ENCODE data around the gene ANAPC10.
A peak's percentile ranks its signal among the peaks of the same experiment; 100 is the strongest.
"Not testable (repeated sequence)": the region's sequence is repeated elsewhere in the genome, so short reads cannot be mapped to it uniquely, and the experiment has no call there.

Gene ANAPC10

GRCh38 chr4:145034727-145035211 lies 63.2 kb downstream of the ANAPC10 start:
- H3K4me3 ChIP-seq (ENCODE audit: low read length) = peak overlapping the region; percentile 31; the same call in 1 of the 2 replicates
- peak; percentile 97 for DNase-seq (ENCODE audit: low read depth, low spot score)

- DNase-seq (ENCODE audit: low read depth, low spot score) = no peak
- H3K4me3 ChIP-seq (ENCODE audit: low read length) = no peak overlapping the region
Measured at GRCh38 chr4:145019346-145019745, 78.7 kb downstream of the ANAPC10 start.

GRCh38 chr4:145014365-145014764 lies 83.6 kb downstream of the ANAPC10 start:
- DNase-seq (ENCODE audit: low read depth, low spot score) = no peak

GRCh38 chr4:145012841-145013240 lies 85.2 kb downstream of the ANAPC10 start:
- DNase-seq (ENCODE audit: low read depth, low spot score) = no peak
- no peak overlapping the region for H3K4me3 ChIP-seq (ENCODE audit: low read length)

More at GRCh38 chr4:145014365-145014764, 83.6 kb downstream of the ANAPC10 start:
- no peak overlapping the region for H3K4me3 ChIP-seq (ENCODE audit: low read length)

- no peak overlapping the region for H3K4me3 ChIP-seq (ENCODE audit: low read length)
Measured at GRCh38 chr4:145011636-145012035, 86.4 kb downstream of the ANAPC10 start.

GRCh38 chr4:145010315-145010714 lies 87.7 kb downstream of the ANAPC10 start:
- H3K4me3 ChIP-seq (ENCODE audit: low read length) = not testable (repeated sequence)

More at GRCh38 chr4:145011636-145012035, 86.4 kb downstream of the ANAPC10 start:
- no peak for DNase-seq (ENCODE audit: low read depth, low spot score)

GRCh38 chr4:145003675-145004074 lies 94.3 kb downstream of the ANAPC10 start:
- H3K4me3 ChIP-seq (ENCODE audit: low read length) = no peak overlapping the region
- no peak for DNase-seq (ENCODE audit: low read depth, low spot score)

More at GRCh38 chr4:145010315-145010714, 87.7 kb downstream of the ANAPC10 start:
- DNase-seq (ENCODE audit: low read depth, low spot score) = not testable (repeated sequence)

GRCh38 chr4:145001635-145002034 lies 96.4 kb downstream of the ANAPC10 start:
- no peak for DNase-seq (ENCODE audit: low read depth, low spot score)
- H3K4me3 ChIP-seq (ENCODE audit: low read length) = no peak overlapping the region

GRCh38 chr4:145000656-145001055 lies 97.3 kb downstream of the ANAPC10 start:
- not testable (repeated sequence) for DNase-seq (ENCODE audit: low read depth, low spot score); H3K4me3 ChIP-seq (ENCODE audit: low read length)

- no peak overlapping the region for H3K4me3 ChIP-seq (ENCODE audit: low read length)
- DNase-seq (ENCODE audit: low read depth, low spot score) = no peak
Measured at GRCh38 chr4:144989306-144989705, 108.7 kb downstream of the ANAPC10 start.

- H3K4me3 ChIP-seq (ENCODE audit: low read length) = no peak overlapping the region
- DNase-seq (ENCODE audit: low read depth, low spot score) = no peak
Measured at GRCh38 chr4:144985531-144985930, 112.5 kb downstream of the ANAPC10 start.

- H3K4me3 ChIP-seq (ENCODE audit: low read length) = no peak overlapping the region
- DNase-seq (ENCODE audit: low read depth, low spot score) = no peak
Measured at GRCh38 chr4:144985014-144985413, 113.0 kb downstream of the ANAPC10 start.

- no peak overlapping the region for H3K4me3 ChIP-seq (ENCODE audit: low read length)
- DNase-seq (ENCODE audit: low read depth, low spot score) = no peak
Measured at GRCh38 chr4:144984241-144984640, 113.8 kb downstream of the ANAPC10 start.

GRCh38 chr4:144975718-144976117 lies 122.3 kb downstream of the ANAPC10 start:
- H3K4me3 ChIP-seq (ENCODE audit: low read length) = no peak overlapping the region
- DNase-seq (ENCODE audit: low read depth, low spot score) = no peak

- DNase-seq (ENCODE audit: low read depth, low spot score) = no peak
- no peak overlapping the region for H3K4me3 ChIP-seq (ENCODE audit: low read length)
Measured at GRCh38 chr4:144970597-144970996, 127.4 kb downstream of the ANAPC10 start.

- no peak for DNase-seq (ENCODE audit: low read depth, low spot score)
- H3K4me3 ChIP-seq (ENCODE audit: low read length) = no peak overlapping the region
Measured at GRCh38 chr4:144969821-144970220, 128.2 kb downstream of the ANAPC10 start.

GRCh38 chr4:144968606-144969005 lies 129.4 kb downstream of the ANAPC10 start:
- no peak overlapping the region for H3K4me3 ChIP-seq (ENCODE audit: low read length)
- no peak for DNase-seq (ENCODE audit: low read depth, low spot score)

GRCh38 chr4:144967161-144967560 lies 130.8 kb downstream of the ANAPC10 start:
- no peak for DNase-seq (ENCODE audit: low read depth, low spot score)
- no peak overlapping the region for H3K4me3 ChIP-seq (ENCODE audit: low read length)

GRCh38 chr4:144962300-144962699 lies 135.7 kb downstream of the ANAPC10 start:
- H3K4me3 ChIP-seq (ENCODE audit: low read length) = no peak overlapping the region
- no peak for DNase-seq (ENCODE audit: low read depth, low spot score)

- DNase-seq (ENCODE audit: low read depth, low spot score) = peak; percentile 5
- H3K4me3 ChIP-seq (ENCODE audit: low read length) = no peak overlapping the region
Measured at GRCh38 chr4:144955104-144955503, 142.9 kb downstream of the ANAPC10 start.

GRCh38 chr4:144954230-144954629 lies 143.8 kb downstream of the ANAPC10 start:
- DNase-seq (ENCODE audit: low read depth, low spot score) = no peak

More at GRCh38 chr4:144954230-144954629, 143.8 kb downstream of the ANAPC10 start:
- no peak overlapping the region for H3K4me3 ChIP-seq (ENCODE audit: low read length)
